Activated naive CD4-positive, alpha-beta T cell treated with anti-CD3 and anti-CD28 coated beads, Interleukin-2, amount 10 ng/mL, durations not matched to agents 7 days and 5 days (primary cell): ENCODE data around the gene SPCS1.
A peak's percentile ranks its signal among the peaks of the same experiment; 100 is the strongest.

Experiments used
- CTCF ChIA-PET: fragments of 350-600 bp; sonication (Branson Sonifier 250); formaldehyde crosslinking; loops from one replicate; lab custom pipeline; 2021; ENCODE audit warnings: antibody characterized with exemption; lab: Charles Lee
- DNase-seq: peaks from one replicate; pipeline ENCODE4 v3.0.0-alpha.2; 2020
- H3K27ac Mint-ChIP-seq: one replicate; pipeline ENCODE4 v1.8.0; 2021; ENCODE audit warnings: mild to moderate bottlenecking, moderate library complexity, mixed read lengths
- H3K27me3 Mint-ChIP-seq: one replicate; pipeline ENCODE4 v1.8.0; 2021; ENCODE audit warnings: mild to moderate bottlenecking, mixed read lengths
- H3K36me3 Mint-ChIP-seq: one replicate; pipeline ENCODE4 v1.8.0; 2021; ENCODE audit warnings: mixed read lengths
- H3K4me1 Mint-ChIP-seq: one replicate; pipeline ENCODE4 v1.8.0; 2021; ENCODE audit warnings: mixed read lengths
- H3K4me3 Mint-ChIP-seq: one replicate; pipeline ENCODE4 v1.8.0; 2021; ENCODE audit warnings: mild to moderate bottlenecking, moderate library complexity, mixed read lengths
- H3K9me3 Mint-ChIP-seq: one replicate; pipeline ENCODE4 v1.8.0; 2021; ENCODE audit warnings: mixed read lengths

SPCS1 gene

DNA sequence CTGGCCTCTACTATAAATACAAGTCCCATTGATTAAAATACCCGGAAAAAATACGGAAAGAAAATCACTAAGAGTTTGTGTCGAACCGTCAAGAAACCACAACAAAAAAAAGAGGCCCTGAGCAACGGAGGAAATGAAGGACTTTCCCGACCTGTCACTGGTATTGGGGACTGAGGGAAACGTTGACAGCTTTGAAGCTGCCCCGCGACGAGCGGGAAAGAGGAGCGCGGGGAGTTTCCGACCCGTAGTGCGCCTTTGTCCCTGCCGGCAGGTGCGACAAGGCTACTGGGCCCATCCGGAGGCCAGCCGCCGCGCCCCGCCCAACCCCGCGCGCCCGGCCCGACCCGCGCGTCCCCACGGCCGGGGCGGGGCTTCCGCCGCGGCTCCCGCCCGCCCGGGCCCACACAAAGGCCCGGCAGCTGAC lies 20.6 kb upstream of the SPCS1 start:
- H3K4me3 Mint-ChIP-seq: peak overlapping the region; percentile 88
- H3K27ac Mint-ChIP-seq: peak overlapping the region; percentile 94
- H3K36me3 Mint-ChIP-seq: peaks cover 53% of the 10 kb centered on the region
- CTCF ChIA-PET: no interaction called here
- H3K4me1 Mint-ChIP-seq: peaks cover 68% of the 10 kb centered on the region
- H3K9me3 Mint-ChIP-seq: no peaks in the 10 kb centered on the region
- peak; percentile 84 for DNase-seq
- no peaks in the 10 kb centered on the region for H3K27me3 Mint-ChIP-seq

DNA sequence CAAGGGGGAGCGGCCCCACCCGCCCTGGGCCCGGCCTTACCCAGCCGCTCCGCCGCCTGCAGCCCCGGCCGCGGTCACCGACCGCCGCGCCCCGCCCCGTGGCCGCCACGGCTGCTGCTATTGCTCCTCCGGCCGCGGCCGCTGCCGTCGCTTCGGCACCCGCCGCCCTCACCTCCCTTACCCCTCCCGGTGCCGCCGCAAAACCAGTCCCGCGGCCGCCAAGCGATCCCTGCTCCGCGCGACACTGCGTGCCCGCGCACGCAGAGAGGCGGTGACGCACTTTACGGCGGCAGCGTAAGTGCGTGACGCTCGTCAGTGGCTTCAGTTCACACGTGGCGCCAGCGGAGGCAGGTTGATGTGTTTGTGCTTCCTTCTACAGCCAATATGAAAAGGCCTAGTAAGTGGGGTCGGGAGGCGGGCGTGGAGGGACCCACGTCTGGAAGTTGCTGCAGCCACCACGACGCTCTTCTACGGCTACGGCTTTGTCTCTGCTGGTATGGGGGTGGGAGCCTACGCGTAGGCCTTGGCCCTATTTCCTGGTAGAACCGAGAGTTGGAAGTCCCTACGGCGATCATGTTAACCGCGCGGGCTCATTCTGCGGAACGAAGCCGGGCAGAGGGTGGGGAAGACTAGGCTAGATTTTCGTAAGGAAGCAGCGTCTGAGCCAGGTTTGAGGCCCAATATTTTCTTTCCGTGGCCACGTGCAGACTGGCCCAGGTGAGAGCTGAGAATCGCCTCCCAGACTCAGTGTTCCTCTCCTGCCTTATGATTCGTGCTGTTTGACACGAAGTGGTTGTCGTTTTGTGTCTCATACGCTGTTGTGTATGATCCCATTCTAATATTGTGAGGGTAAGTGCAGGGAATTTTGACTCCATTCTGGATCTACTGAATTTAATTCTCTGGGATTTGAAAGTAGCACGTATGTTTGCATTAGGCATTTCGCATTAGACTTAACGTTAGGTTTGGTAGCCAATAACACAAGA lies 19.9 kb upstream of the SPCS1 start, which contains the start of the genes GNL3 and PBRM1:
Gene GNL3 (plus strand): TSS at position 324 of the 983 bp plus-strand sequence. CDS start 61 bp downstream, at position 385.
Gene PBRM1 (minus strand): TSS at position 205 of the 983 bp plus-strand sequence.
- peaks cover 56% of the 10 kb centered on the region for H3K36me3 Mint-ChIP-seq
- peaks cover 68% of the 10 kb centered on the region for H3K4me1 Mint-ChIP-seq
- DNase-seq: peak; percentile 94
- H3K9me3 Mint-ChIP-seq: no peaks in the 10 kb centered on the region
- peak within 1 kb of the TSS; percentile 89 for H3K4me3 Mint-ChIP-seq
- CTCF ChIA-PET: no interaction called here
- peak within 1 kb of the TSS; percentile 97 for H3K27ac Mint-ChIP-seq
- H3K27me3 Mint-ChIP-seq: no peaks in the 10 kb centered on the region

DNA sequence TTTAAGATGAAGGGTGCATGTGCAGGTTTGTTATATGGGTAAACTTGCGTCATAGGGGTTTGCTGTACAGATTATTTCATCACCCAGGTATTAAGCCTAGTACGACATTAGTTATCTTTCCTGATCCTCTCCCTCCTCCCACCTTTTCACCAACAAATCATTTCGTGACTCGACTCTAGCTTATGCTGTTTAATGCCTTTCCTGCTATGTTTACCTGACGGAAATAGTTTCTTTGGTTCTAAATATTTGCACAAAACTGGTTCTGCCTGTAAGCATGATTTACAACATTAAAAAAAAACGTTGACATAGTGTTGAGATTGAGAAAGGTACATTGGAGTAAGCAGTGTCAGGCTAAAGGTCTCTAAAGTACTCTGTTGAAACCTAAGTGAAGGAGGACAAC lies 17.6 kb upstream of the SPCS1 start:
- Mint-ChIP-seq H3K4me1 (peaks cover 53% of the 10 kb centered on the region), H3K36me3 (peaks cover 63% of the 10 kb centered on the region), H3K4me3 (no peak overlapping the region), H3K9me3 (no peaks in the 10 kb centered on the region), H3K27me3 (no peaks in the 10 kb centered on the region), H3K27ac (peak overlapping the region; percentile 33)
- DNase-seq: no peak
- CTCF ChIA-PET: interaction anchor here (1.1 to 1.2 kb wide), 2 partner anchors 33 to 132 kb away, joined by 3 read pairs; no protein-coding TSS in a partner anchor

DNA sequence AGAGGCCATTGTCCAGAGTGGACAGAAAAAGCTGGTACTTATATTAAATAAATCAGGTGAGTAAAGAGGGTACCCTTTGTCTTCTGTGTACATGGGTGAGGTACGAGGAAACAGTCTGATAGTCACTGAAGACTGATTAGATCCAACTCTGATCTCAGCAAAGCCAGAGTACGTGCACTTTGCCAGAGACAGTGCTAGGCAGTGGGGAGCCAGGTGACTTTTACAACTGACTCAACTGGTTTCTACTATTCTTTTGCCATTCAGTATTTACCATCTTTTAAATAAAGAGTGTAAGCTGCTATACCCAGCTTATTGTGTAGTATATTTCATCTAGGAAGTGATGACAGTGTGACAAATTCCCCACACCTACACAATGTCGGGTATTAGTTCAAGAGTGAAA lies 16.8 kb upstream of the SPCS1 start:
- peaks cover 44% of the 10 kb centered on the region for H3K4me1 Mint-ChIP-seq
- H3K9me3 Mint-ChIP-seq: no peaks in the 10 kb centered on the region
- H3K27me3 Mint-ChIP-seq: no peaks in the 10 kb centered on the region
- no peak overlapping the region for H3K4me3 Mint-ChIP-seq
- peaks cover 71% of the 10 kb centered on the region for H3K36me3 Mint-ChIP-seq
- CTCF ChIA-PET: interaction anchor here (1.1 to 1.3 kb wide), 2 partner anchors 10 to 32 kb away, joined by 3 to 4 read pairs; no protein-coding TSS in a partner anchor
- DNase-seq: no peak
- no peak overlapping the region for H3K27ac Mint-ChIP-seq

DNA sequence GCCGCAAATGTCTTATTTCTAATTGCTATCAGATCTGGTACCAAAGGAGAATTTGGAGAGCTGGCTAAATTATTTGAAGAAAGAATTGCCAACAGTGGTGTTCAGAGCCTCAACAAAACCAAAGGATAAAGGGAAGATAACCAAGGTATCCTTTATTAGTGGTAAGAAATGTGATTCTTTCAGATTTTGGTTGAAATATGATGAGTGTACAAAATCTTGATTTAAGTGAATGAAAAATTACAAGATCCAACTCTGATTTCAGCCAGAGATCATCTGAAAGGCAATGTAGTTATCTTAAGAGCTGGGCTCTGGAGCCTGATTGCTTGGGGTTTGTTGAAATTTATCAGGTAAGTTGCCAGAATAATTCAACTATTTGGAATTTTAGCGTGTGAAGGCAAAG lies 15.3 kb upstream of the SPCS1 start:
- Mint-ChIP-seq H3K9me3 (no peaks in the 10 kb centered on the region), H3K4me1 (peaks cover 37% of the 10 kb centered on the region), H3K27ac (no peak overlapping the region), H3K36me3 (peaks cover 77% of the 10 kb centered on the region), H3K27me3 (no peaks in the 10 kb centered on the region), H3K4me3 (no peak overlapping the region)
- no peak for DNase-seq
- CTCF ChIA-PET: interaction anchor here (1.3 kb wide), 1 partner anchor 9 kb away, joined by 4 read pairs; no protein-coding TSS in a partner anchor

DNA sequence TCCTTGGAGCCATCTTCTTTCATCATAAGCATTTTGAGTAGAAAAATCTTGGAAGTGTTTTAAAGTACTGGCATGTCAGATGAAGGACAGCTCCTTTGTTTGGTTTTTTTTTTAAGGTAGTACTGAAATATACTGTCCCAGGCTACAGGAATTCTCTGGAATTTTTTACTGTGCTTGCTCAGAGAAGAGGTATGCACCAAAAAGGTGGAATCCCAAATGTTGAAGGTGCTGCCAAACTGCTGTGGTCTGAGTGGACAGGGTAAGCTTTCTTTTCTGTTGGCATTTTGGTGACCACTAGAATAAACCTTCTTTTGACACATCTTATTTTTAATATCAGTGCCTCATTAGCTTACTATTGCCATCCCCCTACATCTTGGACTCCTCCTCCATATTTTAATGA lies 12.8 kb upstream of the SPCS1 start:
- Mint-ChIP-seq H3K27me3 (no peaks in the 10 kb centered on the region), H3K4me3 (no peak overlapping the region), H3K27ac (no peak overlapping the region), H3K36me3 (peaks cover 79% of the 10 kb centered on the region), H3K9me3 (no peaks in the 10 kb centered on the region), H3K4me1 (peaks cover 15% of the 10 kb centered on the region)
- DNase-seq: no peak
- CTCF ChIA-PET: interaction anchor here (0.6 to 1.4 kb wide), 2 partner anchors 8 to 128 kb away, joined by 3 read pairs; no protein-coding TSS in a partner anchor

DNA sequence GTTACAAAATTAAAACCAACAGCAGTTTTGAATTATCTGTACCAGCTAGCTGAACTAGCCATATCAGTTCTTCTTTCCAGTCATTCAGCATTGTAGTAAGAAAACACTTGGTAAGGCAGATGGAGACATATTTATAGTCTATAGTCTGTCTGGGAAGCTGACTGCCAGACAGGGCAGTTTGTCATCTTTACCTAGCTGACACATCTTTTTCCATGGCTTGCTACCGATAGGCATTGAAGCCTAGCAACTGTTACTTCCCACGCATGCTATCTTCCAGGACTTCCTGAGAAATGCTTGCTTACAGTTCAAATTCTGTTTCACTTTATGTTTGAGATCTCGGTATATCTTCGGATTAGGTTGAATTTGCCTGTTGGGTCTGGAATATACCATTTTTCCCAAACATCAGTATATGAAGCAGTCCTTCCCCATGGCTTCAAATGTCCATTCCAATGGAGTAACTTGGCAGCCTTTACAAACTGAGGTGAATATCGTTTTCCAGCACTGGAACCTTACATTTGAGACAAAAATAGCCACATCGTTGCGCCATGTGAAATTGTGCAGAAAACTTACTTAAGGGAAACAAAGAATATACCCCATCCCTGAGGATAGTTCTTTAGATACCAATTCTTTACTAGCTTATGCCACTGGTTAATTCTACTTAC lies 11.2 kb upstream of the SPCS1 start:
- CTCF ChIA-PET: no interaction called here
- no peak for DNase-seq
- Mint-ChIP-seq H3K4me1 (peaks cover 5% of the 10 kb centered on the region), H3K27me3 (no peaks in the 10 kb centered on the region), H3K27ac (no peak overlapping the region), H3K36me3 (peaks cover 68% of the 10 kb centered on the region), H3K4me3 (no peak overlapping the region), H3K9me3 (no peaks in the 10 kb centered on the region)

DNA sequence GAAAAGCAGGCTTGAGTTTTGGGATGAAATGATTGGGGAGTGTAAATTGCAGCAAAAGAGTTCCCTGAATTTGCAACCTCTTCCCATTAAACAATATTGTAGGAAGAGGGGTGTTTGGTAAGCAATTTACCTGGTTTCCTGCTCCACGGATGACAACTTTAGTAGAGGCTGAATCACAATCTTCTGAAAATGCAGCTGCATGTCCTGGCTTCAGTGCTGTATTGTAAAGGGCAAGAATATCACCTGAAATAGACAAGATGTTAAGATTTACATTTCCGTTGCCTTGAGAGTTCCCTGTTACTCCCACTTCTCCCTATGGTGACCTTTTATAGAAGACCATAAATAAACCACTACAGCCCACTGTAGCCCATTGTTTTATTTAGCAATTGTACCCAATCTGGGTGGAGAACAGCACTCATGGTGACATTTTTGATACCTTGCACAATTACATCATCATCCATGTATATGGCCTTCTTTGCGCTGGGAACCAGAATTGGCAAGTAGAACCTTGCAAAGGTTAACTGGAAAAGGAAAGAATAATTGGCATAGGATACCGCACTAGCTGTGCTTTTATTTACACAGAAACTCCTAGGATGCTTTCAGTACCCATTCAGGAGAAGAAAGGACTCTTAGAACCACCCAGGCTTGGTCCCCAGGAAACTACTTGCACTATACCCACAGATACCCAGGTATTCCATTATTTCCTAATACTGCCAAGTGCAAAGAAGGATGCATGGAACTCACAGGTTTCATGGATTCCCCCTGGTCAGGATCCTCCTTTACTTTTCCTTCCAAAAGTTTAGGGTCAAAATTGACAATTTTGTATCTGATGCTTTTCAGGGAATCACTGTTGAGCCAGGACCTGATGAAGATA lies 9.9 kb upstream of the SPCS1 start:
- Mint-ChIP-seq H3K27ac (no peak overlapping the region), H3K27me3 (no peaks in the 10 kb centered on the region), H3K4me3 (no peak overlapping the region), H3K9me3 (no peaks in the 10 kb centered on the region), H3K36me3 (peaks cover 59% of the 10 kb centered on the region), H3K4me1 (peaks cover 2% of the 10 kb centered on the region)
- no peak for DNase-seq
- CTCF ChIA-PET: no interaction called here

DNA sequence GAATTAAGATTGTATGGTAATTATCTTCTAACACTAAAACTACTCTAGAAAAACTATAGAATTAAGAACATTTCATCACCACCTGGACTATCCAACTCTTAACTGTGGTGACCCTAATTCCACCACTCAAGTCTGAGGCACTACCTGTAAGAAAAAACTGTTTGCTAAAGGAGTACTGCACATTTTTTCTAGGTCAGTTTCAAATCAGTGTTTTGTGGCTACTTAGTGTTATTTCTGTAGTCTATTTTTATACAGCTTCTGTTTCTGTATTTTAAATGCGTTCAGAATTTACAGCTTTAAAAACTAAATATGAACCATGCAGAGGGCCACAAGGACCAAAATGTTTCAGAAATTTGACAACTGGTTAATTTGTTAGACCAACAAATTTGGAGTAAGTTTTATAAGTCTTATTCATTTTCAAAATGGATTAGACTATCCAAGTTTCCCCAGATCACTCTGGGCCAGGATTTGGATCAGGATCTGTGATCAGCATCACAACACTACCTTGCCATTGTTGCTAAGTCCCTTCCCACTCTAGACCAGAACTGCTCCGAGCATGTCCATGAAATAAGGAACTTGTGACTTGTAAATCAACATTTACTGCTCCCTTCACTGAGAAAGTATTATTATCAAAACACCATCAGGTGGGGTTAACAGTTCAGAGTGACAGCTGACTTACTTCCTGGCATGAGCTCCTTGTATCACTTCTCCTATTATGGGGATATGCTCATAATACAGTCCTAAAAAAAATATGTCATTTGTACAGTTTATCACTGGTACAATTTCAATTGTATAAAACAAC lies 8.9 kb upstream of the SPCS1 start:
- H3K4me1 Mint-ChIP-seq: peaks cover 2% of the 10 kb centered on the region
- no peaks in the 10 kb centered on the region for H3K27me3 Mint-ChIP-seq
- no peak overlapping the region for H3K4me3 Mint-ChIP-seq
- H3K27ac Mint-ChIP-seq: no peak overlapping the region
- no peaks in the 10 kb centered on the region for H3K9me3 Mint-ChIP-seq
- CTCF ChIA-PET: no interaction called here
- H3K36me3 Mint-ChIP-seq: peaks cover 51% of the 10 kb centered on the region
- no peak for DNase-seq

DNA sequence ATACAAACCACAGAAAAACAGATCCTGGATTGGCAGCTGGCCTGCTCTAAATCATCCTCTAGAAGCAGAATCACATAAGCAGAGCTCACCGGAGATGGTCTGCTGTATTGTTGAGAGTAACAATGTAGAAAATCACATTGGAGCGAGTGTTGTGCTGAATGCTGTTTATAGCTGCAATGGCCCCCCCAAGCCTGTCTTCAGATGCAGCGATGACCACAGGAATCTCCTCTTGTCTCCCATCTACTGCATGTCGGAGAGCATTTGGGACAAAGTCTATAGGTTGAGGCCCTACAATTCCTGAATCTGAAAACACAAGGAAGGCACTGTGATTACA lies 8.3 kb upstream of the SPCS1 start:
- no peak for DNase-seq
- Mint-ChIP-seq H3K27me3 (no peaks in the 10 kb centered on the region), H3K27ac (no peak overlapping the region), H3K4me3 (no peak overlapping the region), H3K9me3 (no peaks in the 10 kb centered on the region), H3K36me3 (peaks cover 49% of the 10 kb centered on the region), H3K4me1 (peaks cover 2% of the 10 kb centered on the region)
- CTCF ChIA-PET: no interaction called here

DNA sequence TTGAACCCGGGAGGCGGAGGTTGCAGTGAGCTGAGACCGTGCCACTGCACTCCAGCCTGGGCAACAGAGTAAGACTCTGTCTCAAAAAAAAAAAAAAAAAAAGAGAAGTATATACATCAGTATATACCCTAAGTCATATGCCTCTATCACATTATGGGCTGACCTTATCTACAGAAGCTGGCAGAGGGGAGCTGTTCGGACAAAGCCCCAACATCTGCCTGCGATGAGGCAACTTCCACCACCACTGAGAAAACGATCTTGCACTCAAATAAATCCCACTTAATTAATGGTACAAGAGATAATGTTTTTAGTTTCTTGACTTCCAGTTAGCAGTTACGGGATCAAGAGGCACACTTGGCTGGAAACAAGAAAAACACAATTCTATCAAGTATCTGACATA lies 2.6 kb upstream of the SPCS1 start:
- H3K4me3 Mint-ChIP-seq: no peak overlapping the region
- CTCF ChIA-PET: no interaction called here
- H3K9me3 Mint-ChIP-seq: no peaks in the 10 kb centered on the region
- H3K36me3 Mint-ChIP-seq: peaks cover 5% of the 10 kb centered on the region
- H3K27ac Mint-ChIP-seq: peak overlapping the region; percentile 8
- no peaks in the 10 kb centered on the region for H3K27me3 Mint-ChIP-seq
- no peak for DNase-seq
- peaks cover 31% of the 10 kb centered on the region for H3K4me1 Mint-ChIP-seq

DNA sequence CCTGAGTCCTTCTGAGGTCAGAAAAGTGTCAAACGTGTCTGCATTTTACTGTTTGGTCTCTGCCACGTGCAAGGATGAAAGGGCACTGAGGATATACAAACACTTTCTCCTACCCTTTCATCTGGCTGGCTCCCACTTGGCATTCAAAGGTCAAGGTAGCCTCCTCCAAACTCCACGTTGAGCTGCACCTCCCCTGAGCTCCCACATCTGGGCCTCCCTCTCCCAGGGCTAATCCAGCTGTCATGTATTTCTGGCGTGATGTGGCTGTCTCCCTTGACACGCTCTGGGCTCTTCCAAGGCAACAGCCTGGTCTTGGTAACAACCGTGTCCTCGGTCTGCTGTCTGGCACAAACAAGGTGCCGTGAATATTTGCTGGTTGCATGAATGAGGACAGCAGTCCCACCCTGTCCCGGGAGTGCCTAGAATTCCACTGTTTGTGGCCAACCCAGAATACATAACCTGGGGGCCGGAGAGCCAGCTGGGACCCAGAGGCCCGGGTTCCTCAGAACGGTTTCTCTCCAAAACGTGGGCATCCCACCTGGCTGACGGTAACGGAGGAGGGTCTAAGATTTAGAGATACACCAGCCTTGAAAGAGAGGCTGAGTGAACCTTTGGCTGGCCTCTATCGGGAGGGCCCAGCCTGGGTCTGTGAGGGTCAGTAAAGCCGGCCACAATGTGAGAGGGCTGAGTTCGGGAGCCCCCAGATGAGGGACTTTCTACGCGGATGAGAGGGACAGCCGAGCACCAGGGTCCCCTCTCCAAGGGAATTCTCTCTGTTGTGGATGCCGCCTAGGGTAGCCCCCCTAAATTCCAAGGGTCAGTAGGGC lies 1.1 kb upstream of the SPCS1 start:
- H3K36me3 Mint-ChIP-seq: peaks cover 6% of the 10 kb centered on the region
- peaks cover 34% of the 10 kb centered on the region for H3K4me1 Mint-ChIP-seq
- peak overlapping the region; percentile 90 for H3K27ac Mint-ChIP-seq
- CTCF ChIA-PET: no interaction called here
- no peaks in the 10 kb centered on the region for H3K9me3 Mint-ChIP-seq
- peak overlapping the region; percentile 95 for H3K4me3 Mint-ChIP-seq
- no peaks in the 10 kb centered on the region for H3K27me3 Mint-ChIP-seq
- DNase-seq: no peak

DNA sequence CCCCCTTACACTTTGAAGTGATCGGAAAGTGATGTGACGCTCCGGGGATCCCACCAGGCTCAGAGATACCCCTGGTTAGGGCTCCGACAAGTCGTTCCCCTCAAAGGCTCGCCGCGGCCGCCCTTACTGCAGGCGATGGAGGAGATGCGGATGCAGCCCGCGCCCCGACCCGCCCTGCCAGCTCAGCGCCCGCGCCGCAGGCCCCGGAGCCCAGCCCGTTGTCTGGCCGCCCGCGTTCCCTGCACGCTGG lies 543 bp upstream of the SPCS1 start:
- CTCF ChIA-PET: no interaction called here
- no peak for DNase-seq
- peak overlapping the region; percentile 90 for H3K27ac Mint-ChIP-seq
- no peaks in the 10 kb centered on the region for H3K9me3 Mint-ChIP-seq
- peaks cover 34% of the 10 kb centered on the region for H3K4me1 Mint-ChIP-seq
- H3K27me3 Mint-ChIP-seq: no peaks in the 10 kb centered on the region
- H3K36me3 Mint-ChIP-seq: peaks cover 6% of the 10 kb centered on the region
- H3K4me3 Mint-ChIP-seq: peak overlapping the region; percentile 95
